DOHH2 (cell line): ENCODE results near the gene SHROOM2.

ENCODE experiments used
- H3F3A ChIP-seq: fragments of 200-600 bp; sonication (generic), shearing (Covaris generic); 2 replicates; pipeline ENCODE4 v1.6.0; 2016; ENCODE audit warnings: antibody characterized with exemption, mild to moderate bottlenecking; ENCODE audit not compliant: control insufficient read depth, insufficient read depth
- H3K27ac ChIP-seq: fragments of 200-600 bp; sonication (generic); 2 replicates; pipeline ENCODE4 v1.5.1; 2014; ENCODE audit warnings: low read depth, mild to moderate bottlenecking, low read length, moderate library complexity
- H3K27me3 ChIP-seq: fragments of 200-600 bp; sonication (generic); 2 replicates; pipeline ENCODE4 v1.6.1; 2014; ENCODE audit warnings: mild to moderate bottlenecking, low read length, mixed read lengths; ENCODE audit not compliant: control insufficient read depth
- H3K36me3 ChIP-seq: fragments of 200-600 bp; sonication (generic); 2 replicates; pipeline ENCODE4 v1.6.1; 2014; ENCODE audit warnings: mild to moderate bottlenecking, low read length, moderate library complexity, mixed read lengths; ENCODE audit not compliant: control insufficient read depth
- H3K4me1 ChIP-seq: fragments of 200-600 bp; sonication (generic); 2 replicates; pipeline ENCODE4 v1.6.1; 2014; ENCODE audit warnings: mild to moderate bottlenecking, low read length, mixed read lengths; ENCODE audit not compliant: control insufficient read depth
- H3K4me2 ChIP-seq: fragments of 200-600 bp; sonication (generic); 2 replicates; pipeline ENCODE4 v1.6.0; 2014; ENCODE audit warnings: mild to moderate bottlenecking, low read length, moderate library complexity
- H3K4me3 ChIP-seq: fragments of 200-600 bp; sonication (generic); 2 replicates; pipeline ENCODE4 v1.5.1; 2014; ENCODE audit warnings: mild to moderate bottlenecking, low read length, mixed read lengths
- H3K79me2 ChIP-seq: fragments of 200-600 bp; sonication (generic); 2 replicates; pipeline ENCODE4 v1.6.1; 2014; ENCODE audit warnings: mild to moderate bottlenecking, low read length, mixed read lengths; ENCODE audit not compliant: control insufficient read depth
- H3K9me2 ChIP-seq: fragments of 200-600 bp; sonication (generic); replicated peaks from 2 replicates; pipeline ENCODE4 v1.6.1; 2014; ENCODE audit warnings: mild to moderate bottlenecking, low read length, mixed read lengths; ENCODE audit not compliant: control insufficient read depth
- H3K9me3 ChIP-seq: fragments of 200-600 bp; sonication (generic); 2 replicates; pipeline ENCODE4 v1.6.1; 2014; ENCODE audit warnings: antibody characterized with exemption, low read length, mixed read lengths; ENCODE audit not compliant: control insufficient read depth, insufficient read depth
- H4K20me1 ChIP-seq: fragments of 200-600 bp; sonication (generic); 2 replicates; pipeline ENCODE4 v1.6.0; 2014; ENCODE audit warnings: low read depth, mild to moderate bottlenecking, antibody characterized with exemption, low read length, moderate library complexity; ENCODE audit not compliant: control insufficient read depth, insufficient read depth
- EZH2phosphoT487 ChIP-seq: fragments of 200-600 bp; sonication (generic); IDR thresholded peaks from 2 replicates; pipeline ENCODE4 v1.6.1; 2017; ENCODE audit warnings: borderline replicate concordance, mild to moderate bottlenecking, antibody characterized with exemption, low read length, moderate library complexity, mixed read lengths
- TF ChIP-seq, protein P1 (sequence below): fragments of 200-600 bp; sonication (generic); IDR thresholded peaks from one replicate; pipeline ENCODE4 v1.5.1; 2014; ENCODE audit warnings: antibody characterized with exemption, mild to moderate bottlenecking, low read depth, low read length; ENCODE audit not compliant: poor library complexity, severe bottlenecking

SHROOM2 gene

DNA sequence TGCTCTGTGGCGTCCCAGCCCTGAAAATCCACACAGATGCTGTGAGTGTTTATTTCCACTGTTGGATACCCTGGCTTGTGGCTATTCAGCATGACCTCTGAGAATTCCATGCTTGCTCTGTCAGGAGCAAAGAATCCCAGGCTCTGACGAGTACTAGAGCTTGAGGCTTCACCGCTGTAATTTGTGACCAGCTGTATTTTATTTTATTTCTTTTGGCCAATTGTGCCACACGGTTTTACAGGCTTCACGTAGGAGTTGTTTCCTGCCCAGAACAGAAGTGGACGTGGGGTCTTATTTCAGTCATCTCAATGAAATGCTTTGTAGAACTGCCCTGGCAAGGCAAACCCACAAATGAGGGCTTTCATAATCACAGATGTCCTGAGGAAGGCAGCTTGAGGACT lies 111.5 kb downstream of the SHROOM2 start:
- no peak overlapping the region for H3K4me2 ChIP-seq
- H3K9me2 ChIP-seq: no peaks in the 10 kb centered on the region
- no peaks in the 10 kb centered on the region for H3K4me1 ChIP-seq
- no peaks in the 10 kb centered on the region for H3K27me3 ChIP-seq
- H3K79me2 ChIP-seq: no peaks in the 10 kb centered on the region
- no peaks in the 10 kb centered on the region for H3F3A ChIP-seq
- H3K4me3 ChIP-seq: no peak overlapping the region
- H3K36me3 ChIP-seq: no peaks in the 10 kb centered on the region
- H3K9me3 ChIP-seq: no peaks in the 10 kb centered on the region
- no peak overlapping the region for H3K27ac ChIP-seq
- no peaks in the 10 kb centered on the region for H4K20me1 ChIP-seq
- TF ChIP-seq, protein P1, sequence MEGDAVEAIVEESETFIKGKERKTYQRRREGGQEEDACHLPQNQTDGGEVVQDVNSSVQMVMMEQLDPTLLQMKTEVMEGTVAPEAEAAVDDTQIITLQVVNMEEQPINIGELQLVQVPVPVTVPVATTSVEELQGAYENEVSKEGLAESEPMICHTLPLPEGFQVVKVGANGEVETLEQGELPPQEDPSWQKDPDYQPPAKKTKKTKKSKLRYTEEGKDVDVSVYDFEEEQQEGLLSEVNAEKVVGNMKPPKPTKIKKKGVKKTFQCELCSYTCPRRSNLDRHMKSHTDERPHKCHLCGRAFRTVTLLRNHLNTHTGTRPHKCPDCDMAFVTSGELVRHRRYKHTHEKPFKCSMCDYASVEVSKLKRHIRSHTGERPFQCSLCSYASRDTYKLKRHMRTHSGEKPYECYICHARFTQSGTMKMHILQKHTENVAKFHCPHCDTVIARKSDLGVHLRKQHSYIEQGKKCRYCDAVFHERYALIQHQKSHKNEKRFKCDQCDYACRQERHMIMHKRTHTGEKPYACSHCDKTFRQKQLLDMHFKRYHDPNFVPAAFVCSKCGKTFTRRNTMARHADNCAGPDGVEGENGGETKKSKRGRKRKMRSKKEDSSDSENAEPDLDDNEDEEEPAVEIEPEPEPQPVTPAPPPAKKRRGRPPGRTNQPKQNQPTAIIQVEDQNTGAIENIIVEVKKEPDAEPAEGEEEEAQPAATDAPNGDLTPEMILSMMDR: no peak
- TF ChIP-seq EZH2phosphoT487: no peak

DNA sequence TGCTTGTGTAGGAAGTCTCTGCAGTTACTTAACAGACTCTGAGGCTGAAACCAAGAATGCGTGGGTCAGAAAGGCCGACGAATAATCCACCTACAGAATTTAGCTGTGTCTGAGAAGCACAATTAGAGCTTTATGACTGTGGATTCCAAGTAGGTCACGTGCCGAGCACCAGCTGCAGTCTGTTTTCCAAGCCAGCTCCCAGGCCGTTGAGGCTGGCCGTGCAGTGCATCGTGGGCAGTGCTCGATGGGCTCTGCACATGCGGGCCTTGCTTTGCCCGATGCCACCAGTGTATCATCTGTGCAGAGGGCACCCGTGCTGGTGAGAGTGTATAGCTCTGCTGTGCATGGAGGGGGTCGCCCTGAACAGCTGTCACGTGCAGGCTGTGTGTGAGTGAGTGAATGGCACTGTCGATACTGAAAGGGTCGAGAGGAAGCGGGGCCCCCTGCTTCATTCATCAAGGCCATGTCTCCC lies 113.4 kb downstream of the SHROOM2 start:
- H3F3A ChIP-seq: no peaks in the 10 kb centered on the region
- no peaks in the 10 kb centered on the region for H3K27me3 ChIP-seq
- H3K4me3 ChIP-seq: no peak overlapping the region
- no peaks in the 10 kb centered on the region for H3K9me3 ChIP-seq
- no peaks in the 10 kb centered on the region for H4K20me1 ChIP-seq
- H3K27ac ChIP-seq: no peak overlapping the region
- no peak for TF ChIP-seq EZH2phosphoT487
- TF ChIP-seq, protein P1: no peak
- no peaks in the 10 kb centered on the region for H3K9me2 ChIP-seq
- no peaks in the 10 kb centered on the region for H3K36me3 ChIP-seq
- no peaks in the 10 kb centered on the region for H3K4me1 ChIP-seq
- H3K79me2 ChIP-seq: no peaks in the 10 kb centered on the region
- no peak overlapping the region for H3K4me2 ChIP-seq

DNA sequence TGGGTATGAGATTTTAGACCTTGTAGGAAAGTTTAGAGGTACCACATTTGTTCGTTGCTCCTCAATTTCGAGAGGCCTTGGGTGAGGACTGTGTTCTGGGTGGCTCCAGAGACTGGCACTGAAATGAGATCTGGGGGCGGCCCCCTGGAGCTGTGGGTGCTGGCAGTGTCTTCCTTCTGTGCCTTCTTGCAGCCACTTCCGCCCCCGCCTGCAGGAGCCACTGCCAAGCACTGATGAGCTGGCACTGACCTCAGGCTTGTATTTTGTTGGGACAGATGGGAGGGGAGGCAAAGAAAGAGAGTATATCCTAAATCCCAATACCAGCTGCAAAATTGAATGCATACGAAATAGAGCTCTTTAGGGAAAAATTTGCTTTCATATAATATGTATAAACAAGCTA lies 116.4 kb downstream of the SHROOM2 start:
- H3K4me2 ChIP-seq: no peak overlapping the region
- H3K9me3 ChIP-seq: no peaks in the 10 kb centered on the region
- no peaks in the 10 kb centered on the region for H4K20me1 ChIP-seq
- H3K79me2 ChIP-seq: no peaks in the 10 kb centered on the region
- TF ChIP-seq, protein P1: no peak
- TF ChIP-seq EZH2phosphoT487: no peak
- no peaks in the 10 kb centered on the region for H3K36me3 ChIP-seq
- H3K4me1 ChIP-seq: no peaks in the 10 kb centered on the region
- no peak overlapping the region for H3K4me3 ChIP-seq
- no peaks in the 10 kb centered on the region for H3K9me2 ChIP-seq
- H3K27ac ChIP-seq: no peak overlapping the region
- no peaks in the 10 kb centered on the region for H3F3A ChIP-seq
- no peaks in the 10 kb centered on the region for H3K27me3 ChIP-seq
